GM19023 (cell line): ENCODE data around the gene POLR3G.
A peak's percentile ranks its signal among the peaks of the same experiment; 100 is the strongest.

Experiments used
- ATAC-seq: cut with Tn5 transposase; IDR thresholded peaks from one replicate; pipeline ENCODE4 v1.9.1; 2021; ENCODE audit warnings: mild to moderate bottlenecking, moderate library complexity; ENCODE audit not compliant: unreplicated experiment

POLR3G gene

GRCh38 chr5:90474235-90475107 is at the start of gene POLR3G, which contains the start of gene MBLAC2:
POLR3G (plus strand) TSS chr5:90474864; CDS start chr5:90485568, 10,704 bp downstream.
MBLAC2 (minus strand) TSS chr5:90474771; CDS start chr5:90474292, 479 bp downstream.
- peak; percentile 84 for ATAC-seq

GRCh38 chr5:90434116-90434714 is 40.4 kb upstream of the POLR3G start:
- ATAC-seq: peak; percentile 52

DNA sequence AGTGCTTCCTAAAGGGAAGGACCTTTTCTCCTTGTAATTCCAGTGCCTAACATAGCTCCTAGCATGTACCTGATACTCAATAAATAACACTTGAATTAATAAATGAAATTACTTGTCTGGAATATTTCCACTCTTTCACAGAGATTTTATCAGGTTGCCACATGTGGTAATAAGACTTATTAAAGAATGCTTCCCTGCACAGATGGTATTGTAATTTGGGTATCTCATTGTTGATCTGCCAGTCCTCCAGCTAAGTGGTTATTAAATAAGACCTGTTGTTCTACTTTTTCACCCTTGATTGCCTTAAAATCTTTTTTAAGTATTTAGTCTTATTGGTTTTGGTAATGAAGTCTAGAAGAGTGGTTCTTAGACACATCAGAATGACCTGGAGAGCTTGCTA is 37.0 kb upstream of the POLR3G start:
- no peak for ATAC-seq

GRCh38 chr5:90438100-90438499 is 36.6 kb upstream of the POLR3G start:
- no peak for ATAC-seq

GRCh38 chr5:90440644-90441043 is 34.0 kb upstream of the POLR3G start:
- no peak for ATAC-seq

DNA sequence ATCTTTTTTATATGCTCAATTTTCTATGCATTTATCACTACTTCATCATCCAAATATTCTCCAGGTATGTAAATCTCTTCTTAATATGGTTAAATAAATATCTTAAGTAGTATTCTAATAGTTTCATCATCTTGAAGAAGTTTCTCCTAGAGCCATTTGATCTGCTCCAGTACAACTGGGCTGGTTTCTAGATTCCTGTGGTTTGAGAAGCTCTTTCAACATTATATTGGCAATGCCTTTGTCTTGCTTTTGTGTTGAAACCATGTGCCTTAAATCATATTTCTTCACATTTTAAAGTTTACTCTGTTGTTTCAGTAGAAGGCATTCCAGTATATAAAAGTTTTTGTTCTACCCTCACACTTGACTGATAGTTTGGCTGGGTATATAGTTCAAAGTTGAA is 27.7 kb upstream of the POLR3G start:
- no peak for ATAC-seq

GRCh38 chr5:90461288-90461687 is 13.4 kb upstream of the POLR3G start:
- ATAC-seq: no peak

GRCh38 chr5:90472783-90473395 is 1.8 kb upstream of the POLR3G start:
- ATAC-seq: no peak

GRCh38 chr5:90473396-90474234 is 1.0 kb upstream of the POLR3G start:
- ATAC-seq: peak; percentile 23

DNA sequence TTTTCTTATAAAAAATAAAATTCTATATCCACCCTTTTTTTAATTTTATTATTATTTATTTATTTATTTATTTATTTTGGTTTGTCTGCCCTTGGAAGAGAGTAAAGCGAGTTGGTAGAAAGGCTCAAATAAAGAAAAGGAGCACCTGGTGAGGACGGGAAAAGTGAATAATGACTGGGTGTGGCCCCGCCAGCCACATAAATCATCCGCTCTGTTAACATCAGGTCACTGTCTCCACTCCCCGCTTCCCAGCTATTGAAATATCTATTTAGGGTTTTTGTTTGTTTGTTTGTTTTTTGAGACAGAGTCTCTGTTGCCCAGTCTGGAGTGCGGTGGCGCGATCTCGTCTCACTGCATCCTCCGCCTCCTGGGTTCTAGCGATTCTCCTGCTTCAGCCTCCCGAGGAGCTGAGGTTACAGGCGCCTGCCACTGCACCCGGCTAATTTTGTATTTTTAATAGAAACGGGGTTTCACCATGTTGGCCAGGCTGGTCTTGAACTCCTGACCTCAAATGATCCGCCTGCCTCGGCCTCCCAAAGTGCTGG is 844 bp downstream of the POLR3G start:
- ATAC-seq: no peak

DNA sequence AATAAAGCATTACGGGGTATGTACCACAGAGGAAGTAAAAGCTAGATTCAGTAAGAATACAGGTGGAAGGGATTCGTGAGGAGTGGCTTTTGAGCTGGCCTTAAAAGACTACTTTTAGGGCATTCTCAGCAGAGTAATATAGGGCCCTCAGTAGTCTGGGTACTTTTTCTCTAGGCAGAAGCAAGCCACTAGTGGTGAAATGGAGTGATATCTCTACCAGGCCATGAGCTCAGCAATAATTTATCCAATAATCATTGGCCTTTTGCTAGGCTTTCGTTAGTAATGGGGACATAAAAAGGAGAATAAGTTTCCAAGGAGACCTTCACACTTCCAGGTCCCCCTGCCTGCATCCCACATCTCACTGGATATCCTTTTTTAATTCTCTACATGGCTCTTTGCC is 1.7 kb downstream of the POLR3G start:
- no peak for ATAC-seq

GRCh38 chr5:90477073-90477472 is 2.4 kb downstream of the POLR3G start:
- ATAC-seq: no peak

GRCh38 chr5:90477621-90478215 is 3.1 kb downstream of the POLR3G start:
- ATAC-seq: no peak

DNA sequence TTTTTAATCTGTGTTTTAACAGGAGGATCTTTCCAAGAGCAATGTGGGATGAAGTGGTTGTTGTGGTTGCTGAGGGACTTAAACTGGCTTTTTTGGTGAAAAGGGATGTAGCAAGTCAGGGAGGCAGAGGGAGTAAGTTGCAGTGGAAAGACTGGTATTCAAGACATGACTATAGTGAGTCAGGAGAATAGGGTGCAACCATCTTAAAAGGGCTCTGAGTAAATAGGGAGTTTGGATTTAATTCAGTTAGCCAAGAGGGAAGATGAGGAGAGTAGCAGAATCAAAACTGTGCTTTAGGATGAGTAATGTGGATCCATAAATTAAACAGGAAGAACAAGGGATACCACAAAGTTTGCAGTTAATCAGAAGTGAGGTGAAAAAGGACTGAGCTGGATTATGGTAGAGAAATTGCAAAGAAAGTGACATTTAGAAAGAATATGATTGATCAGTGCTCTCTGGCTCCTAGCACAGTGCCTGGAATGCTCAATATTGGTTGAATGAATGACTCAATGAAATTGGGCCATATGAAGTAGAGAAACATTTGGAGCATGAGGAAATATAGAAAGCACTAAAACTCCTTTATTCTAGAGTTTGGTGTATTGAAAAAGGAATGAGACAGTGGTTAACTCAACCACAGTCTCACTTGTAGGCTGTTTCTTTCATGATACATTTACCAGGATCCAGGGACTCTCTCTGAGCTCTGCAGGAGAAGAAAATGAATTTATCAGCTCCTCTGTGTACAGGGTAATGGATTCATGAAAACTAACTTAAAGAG is 5.1 kb downstream of the POLR3G start:
- no peak for ATAC-seq

GRCh38 chr5:90480699-90481098 is 6.0 kb downstream of the POLR3G start:
- ATAC-seq: no peak

DNA sequence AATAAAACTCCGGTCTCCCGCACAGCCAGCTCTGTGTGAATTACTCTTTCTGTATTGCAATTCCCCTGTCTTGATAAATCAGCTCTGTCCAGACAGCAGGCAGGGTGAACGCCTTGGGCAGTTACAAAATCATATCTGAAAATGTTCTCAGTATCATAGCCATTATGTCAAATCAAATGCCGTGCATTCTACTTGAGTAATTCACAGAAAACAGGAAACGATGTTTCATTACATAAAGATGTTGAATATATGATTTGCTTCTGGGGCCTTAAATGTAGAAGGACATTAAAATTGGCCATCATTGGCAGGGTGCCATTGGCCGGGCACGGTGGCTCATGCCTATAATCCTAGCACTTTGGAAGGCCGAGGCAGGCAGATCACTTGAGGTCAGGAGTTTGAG is 8.5 kb downstream of the POLR3G start:
- no peak for ATAC-seq

DNA sequence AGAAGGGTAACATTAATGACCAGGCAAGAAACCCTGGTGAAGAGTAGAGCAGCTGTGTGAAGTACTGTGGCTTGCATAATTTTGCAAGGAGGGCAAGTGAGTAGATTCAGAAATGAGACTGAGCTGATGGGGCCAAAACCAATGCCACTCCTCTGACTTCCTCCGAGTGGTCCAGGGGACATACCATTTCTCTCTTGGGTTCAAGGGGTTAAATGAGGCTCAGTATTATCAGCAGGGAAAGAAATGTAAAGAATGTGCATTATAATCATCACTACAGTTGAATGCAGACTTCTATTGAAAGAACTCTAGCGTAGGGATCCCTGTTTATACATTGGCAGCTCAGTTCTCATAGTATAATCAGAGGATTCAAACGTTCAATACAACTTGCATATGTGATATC is 9.9 kb downstream of the POLR3G start:
- ATAC-seq: no peak

DNA sequence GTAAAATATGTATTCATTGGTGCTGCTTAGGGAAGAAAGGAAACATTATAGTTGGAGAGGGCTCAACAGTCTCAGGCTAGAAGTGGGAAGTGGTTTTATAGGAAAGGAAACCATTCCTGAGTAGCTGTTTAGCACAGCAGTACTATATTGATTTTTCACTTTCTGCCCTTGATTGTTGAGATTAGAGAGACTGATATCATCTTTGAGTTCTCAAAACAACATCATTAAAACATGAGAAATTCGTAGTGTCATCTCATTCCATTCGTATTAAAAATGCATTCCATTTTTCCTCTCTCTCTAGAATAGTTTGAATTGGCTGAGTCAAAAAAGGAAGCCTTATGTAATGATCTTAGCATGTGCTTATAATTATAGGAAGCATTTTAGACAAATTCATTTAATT is 14.1 kb downstream of the POLR3G start:
- ATAC-seq: no peak

DNA sequence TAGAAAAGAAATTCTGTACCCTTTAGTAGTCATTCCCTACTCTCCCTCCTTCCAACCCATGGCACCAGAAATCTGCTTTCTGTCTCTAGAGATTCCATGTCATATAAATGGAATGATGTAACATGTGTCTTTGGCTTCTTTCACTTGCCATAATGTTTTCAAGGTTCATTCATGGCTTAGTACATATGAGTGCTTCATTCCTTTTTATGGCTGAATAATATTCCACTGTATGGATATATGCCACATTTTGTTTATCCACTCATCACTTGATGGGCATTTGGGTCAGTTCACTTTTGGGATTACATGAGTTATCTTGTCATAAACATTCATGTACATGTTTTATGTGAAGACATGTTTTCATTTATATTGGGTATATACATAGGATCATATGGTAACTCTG is 19.4 kb downstream of the POLR3G start:
- ATAC-seq: no peak

GRCh38 chr5:90495146-90495545 is 20.5 kb downstream of the POLR3G start:
- no peak for ATAC-seq
